Activated T-cell treated with anti-CD3 and anti-CD28 coated beads, Interleukin-2, amount 50 U/mL, for 72 hours (primary cell): ENCODE measurements around the gene RNF2. TPM values are rescaled to one million over a fixed set of nuclear protein-coding genes. Genes with fewer than 3 reads are reported as not detected.

Experiments used
- ATAC-seq, 2 donors: fragments of 150-1000 bp; cut with Tn5 transposase; replicated peaks in 1 of 2; 2 replicates each; pipeline ENCODE4 v1.10.0; 2021; ENCODE audit warnings: moderate library complexity in 2 of 2, mild to moderate bottlenecking in 1 of 2
- DNase-seq, 2 donors: peaks; one replicate each; pipeline ENCODE4 v3.0.0; 2021 to 2022; ENCODE audit warnings: mixed read lengths in 1 of 2
- H3K27ac Mint-ChIP-seq: one replicate; pipeline ENCODE4 v1.8.0; 2022; ENCODE audit warnings: mild to moderate bottlenecking, moderate library complexity, mixed read lengths
- H3K27me3 Mint-ChIP-seq: one replicate; pipeline ENCODE4 v1.8.0; 2022; ENCODE audit warnings: low read depth, mixed read lengths
- H3K36me3 Mint-ChIP-seq, 2 donors: one replicate each; pipeline ENCODE4 v1.8.0; 2022; ENCODE audit warnings: mixed read lengths in 2 of 2, mild to moderate bottlenecking in 1 of 2; ENCODE audit not compliant: insufficient read depth in 2 of 2
- H3K4me1 Mint-ChIP-seq: one replicate; pipeline ENCODE4 v1.8.0; 2022; ENCODE audit warnings: low read depth, mixed read lengths
- H3K4me3 Mint-ChIP-seq, 2 donors: one replicate each; pipeline ENCODE4 v1.8.0; 2022; ENCODE audit warnings: mild to moderate bottlenecking in 2 of 2, mixed read lengths in 2 of 2, moderate library complexity in 2 of 2
- H3K9me3 Mint-ChIP-seq, 2 donors: one replicate each; pipeline ENCODE4 v1.8.0; 2022; ENCODE audit warnings: mixed read lengths in 2 of 2
- total RNA-seq, 2 donors: library from RNA; stranded (reverse); gene quantifications; one replicate each; pipeline ENCODE4 v1.2.3, GENCODE V29; 2022

The RNF2 gene
- total RNA-seq, 2 donors from 2014 or later: 20.9 to 23.2 TPM

DNA sequence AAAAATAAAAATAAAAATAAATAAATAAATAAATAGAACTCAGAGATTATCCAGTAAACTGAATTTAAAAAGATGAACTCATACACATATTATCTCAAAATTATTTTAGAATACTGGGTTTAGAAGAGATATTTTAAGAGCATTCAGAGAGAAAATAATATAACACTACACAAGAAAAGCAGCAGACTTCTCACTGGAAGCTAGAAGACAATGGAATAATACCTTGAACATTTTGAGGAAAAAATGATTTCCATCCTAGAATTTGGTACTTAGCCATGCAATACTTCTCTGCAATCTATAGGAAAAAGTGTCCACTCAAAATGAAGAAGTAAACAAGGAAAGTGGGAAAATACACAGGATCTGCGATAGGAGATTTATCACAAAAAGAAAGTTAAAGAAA lies 87.2 kb downstream of the RNF2 start:
- peaks cover 6 to 29% of the 10 kb centered on the region in 2 donors for H3K36me3 Mint-ChIP-seq

DNA sequence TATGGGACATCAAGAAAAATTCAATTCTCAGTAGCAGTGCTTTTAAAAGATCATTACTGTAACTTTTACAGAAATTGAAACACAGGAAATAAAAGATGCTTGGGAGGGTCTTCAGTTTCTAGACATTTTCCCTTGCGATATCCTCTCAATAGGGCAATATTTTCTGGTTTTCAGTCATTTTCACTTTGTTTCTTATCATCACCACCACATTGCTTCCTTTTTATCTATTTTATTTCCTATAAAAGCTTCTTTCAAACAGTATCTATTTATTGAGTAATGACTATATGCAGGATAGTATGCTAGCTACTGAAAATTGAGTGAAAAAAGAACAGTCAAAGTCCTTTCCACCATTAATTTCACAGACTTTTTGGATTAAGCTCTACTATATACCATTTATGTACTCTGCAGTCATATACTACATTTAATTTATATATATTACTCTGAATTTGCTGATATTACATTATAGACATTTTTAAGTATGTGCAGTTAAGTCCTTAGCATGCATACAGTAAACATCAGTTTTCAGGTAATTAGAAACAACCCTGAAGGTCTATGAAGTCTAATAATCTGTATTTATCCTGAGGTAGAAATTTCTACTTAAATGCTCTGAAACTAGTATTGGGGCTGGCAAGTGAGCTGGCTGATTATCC lies 92.7 kb downstream of the RNF2 start:
- Mint-ChIP-seq H3K27me3 (no peaks in the 10 kb centered on the region), H3K4me3 (no peak overlapping the region), H3K9me3 (no peaks in the 10 kb centered on the region), H3K27ac (no peak overlapping the region), H3K36me3 (peaks cover 0 to 20% of the 10 kb centered on the region in 2 donors), H3K4me1 (no peaks in the 10 kb centered on the region)
- DNase-seq (no peak), ATAC-seq (no peak)

More for the DNA sequence above, 87.2 kb downstream of the RNF2 start:
- no peak overlapping the region for H3K4me3 Mint-ChIP-seq
- DNase-seq (no peak), ATAC-seq (no peak)
- no peaks in the 10 kb centered on the region for H3K9me3 Mint-ChIP-seq
- H3K27ac Mint-ChIP-seq: no peak overlapping the region
- H3K4me1 Mint-ChIP-seq: no peaks in the 10 kb centered on the region
- no peaks in the 10 kb centered on the region for H3K27me3 Mint-ChIP-seq

- Mint-ChIP-seq H3K27me3 (no peaks in the 10 kb centered on the region), H3K4me3 (no peak overlapping the region), H3K9me3 (no peaks in the 10 kb centered on the region), H3K36me3 (peaks cover 0 to 13% of the 10 kb centered on the region in 2 donors), H3K4me1 (no peaks in the 10 kb centered on the region), H3K27ac (no peak overlapping the region)
- ATAC-seq: no peak
- DNase-seq: no peak
Observed at GRCh38 chr1:185139246-185139645, 93.9 kb downstream of the RNF2 start.

DNA sequence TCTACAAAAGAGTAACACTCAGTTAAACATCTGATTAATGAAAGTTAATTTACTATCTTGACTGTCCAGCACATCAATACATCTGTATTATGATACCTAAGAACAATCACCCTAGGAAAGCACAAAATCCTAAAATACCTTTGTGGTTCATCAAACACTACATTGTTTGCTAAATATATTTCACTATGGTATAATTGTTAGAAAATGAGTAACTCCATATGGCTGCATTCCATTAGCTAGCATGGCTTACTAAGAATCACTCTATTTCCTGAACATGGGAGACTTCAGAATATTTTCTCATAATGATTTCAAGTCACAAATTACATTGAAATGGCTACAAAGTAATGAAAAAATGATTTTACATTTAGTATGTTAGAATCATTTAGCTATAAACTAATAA lies 98.9 kb downstream of the RNF2 start:
- Mint-ChIP-seq H3K27me3 (no peaks in the 10 kb centered on the region), H3K4me1 (no peaks in the 10 kb centered on the region), H3K4me3 (no peak overlapping the region), H3K27ac (no peak overlapping the region), H3K9me3 (no peaks in the 10 kb centered on the region), H3K36me3 (peaks cover 4 to 18% of the 10 kb centered on the region in 2 donors)
- ATAC-seq: no peak
- no peak for DNase-seq

DNA sequence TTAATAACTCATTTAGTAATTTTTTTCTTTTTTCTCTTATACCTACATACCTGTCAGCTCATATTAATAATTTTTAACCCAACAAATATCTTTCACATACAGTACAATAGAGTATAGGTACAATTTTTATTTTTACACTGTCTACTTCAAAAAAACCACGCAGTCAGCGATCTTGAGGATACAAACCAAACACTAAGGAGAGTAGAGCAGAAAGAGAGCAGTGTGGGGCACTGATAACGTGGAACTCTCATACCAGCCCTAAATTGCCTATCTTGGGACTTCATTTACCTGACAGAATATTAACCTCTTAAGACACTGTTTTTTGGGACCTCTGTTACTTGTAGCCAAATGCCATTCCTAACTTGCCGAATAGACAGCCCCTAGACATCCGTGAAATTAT lies 105.9 kb downstream of the RNF2 start:
- no peaks in the 10 kb centered on the region for H3K27me3 Mint-ChIP-seq
- no peak for DNase-seq
- H3K9me3 Mint-ChIP-seq: no peaks in the 10 kb centered on the region
- no peak for ATAC-seq
- H3K36me3 Mint-ChIP-seq: peaks cover 7 to 21% of the 10 kb centered on the region in 2 donors
- H3K4me3 Mint-ChIP-seq: no peak overlapping the region
- peaks cover 35% of the 10 kb centered on the region for H3K4me1 Mint-ChIP-seq
- no peak overlapping the region for H3K27ac Mint-ChIP-seq

Other genes starting within 250 kb of the RNF2 start
- 10 to 100 TPM; 49.4 to 53.0 TPM for gene NIBAN1, start 71.0 kb upstream of the RNF2 start, total RNA-seq
- 10 to 100 TPM; 19.7 to 26.3 TPM for gene TRMT1L, start 111.4 kb downstream of the RNF2 start, total RNA-seq
- 1 to 10 TPM; 5.9 to 6.1 TPM for gene SWT1, start 111.6 kb downstream of the RNF2 start, total RNA-seq